ENCODE measurements around the gene EIF2B4.

EIF2B4 gene

DNA sequence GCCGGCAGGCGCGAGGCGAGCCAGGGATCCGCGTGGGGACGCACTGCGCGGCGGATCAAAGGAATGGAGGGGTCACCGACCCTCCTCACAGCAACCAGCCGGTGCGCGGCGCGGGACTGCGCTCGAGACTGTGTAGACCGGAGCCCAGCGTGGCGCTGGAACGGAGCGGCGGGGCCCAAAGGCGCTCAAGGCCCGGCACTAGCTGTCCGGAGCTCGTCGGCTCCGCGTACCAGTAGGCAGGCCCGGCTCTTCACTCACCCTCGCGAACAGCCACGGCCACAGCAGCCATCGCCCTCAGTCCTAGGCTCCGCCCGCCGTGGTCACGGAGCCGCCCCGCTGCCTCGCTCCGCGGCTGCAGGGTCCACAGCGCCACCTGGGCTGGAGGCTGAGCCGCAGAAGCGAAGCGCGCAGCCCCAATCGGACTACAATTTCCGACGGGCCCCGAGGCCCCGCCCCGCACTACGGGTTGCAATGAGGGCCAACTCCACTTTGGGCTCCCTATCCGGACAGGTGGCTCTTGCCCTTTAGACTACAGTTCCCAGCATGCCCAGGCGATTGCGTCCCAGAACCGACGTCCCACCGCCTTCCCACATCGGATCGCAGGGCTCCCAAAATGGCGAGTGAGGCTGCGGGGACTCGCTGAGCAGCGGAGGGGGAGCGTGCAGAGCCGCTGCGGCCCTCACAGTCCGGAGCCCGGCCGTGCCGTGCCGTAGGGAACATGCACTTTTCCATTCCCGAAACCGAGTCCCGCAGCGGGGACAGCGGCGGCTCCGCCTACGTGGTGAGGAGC is at the start of gene EIF2B4, which contains the start of gene SNX17:
Gene EIF2B4, minus strand, starts transcription at position 313 of the 790 bp plus-strand sequence. Its CDS starts 24 bp downstream, at position 289.
Gene SNX17, plus strand, starts transcription at position 591 of the 790 bp plus-strand sequence. Its CDS starts 128 bp downstream, at position 719.
- DNase-seq = peak; percentile 99

DNA sequence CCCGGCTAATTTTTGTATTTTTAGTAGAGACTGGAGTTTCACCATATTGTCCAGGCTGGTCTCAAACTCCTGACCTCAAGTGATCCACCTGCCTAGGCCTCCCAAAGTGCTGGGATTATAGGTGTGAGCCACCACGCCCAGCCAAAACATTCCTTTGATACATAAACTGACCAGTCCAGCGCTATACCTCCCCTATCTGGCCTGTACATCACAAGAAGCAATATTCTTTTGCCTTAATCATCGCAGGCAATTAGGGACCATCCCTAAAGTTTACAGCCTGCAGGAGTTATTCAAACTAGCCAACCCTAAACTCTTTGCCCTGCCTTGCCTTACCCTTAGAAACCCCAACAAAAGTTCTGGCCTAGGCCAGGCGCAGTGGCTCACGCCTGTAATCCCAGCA is 46.0 kb upstream of the EIF2B4 start:
- no peak for DNase-seq

DNA sequence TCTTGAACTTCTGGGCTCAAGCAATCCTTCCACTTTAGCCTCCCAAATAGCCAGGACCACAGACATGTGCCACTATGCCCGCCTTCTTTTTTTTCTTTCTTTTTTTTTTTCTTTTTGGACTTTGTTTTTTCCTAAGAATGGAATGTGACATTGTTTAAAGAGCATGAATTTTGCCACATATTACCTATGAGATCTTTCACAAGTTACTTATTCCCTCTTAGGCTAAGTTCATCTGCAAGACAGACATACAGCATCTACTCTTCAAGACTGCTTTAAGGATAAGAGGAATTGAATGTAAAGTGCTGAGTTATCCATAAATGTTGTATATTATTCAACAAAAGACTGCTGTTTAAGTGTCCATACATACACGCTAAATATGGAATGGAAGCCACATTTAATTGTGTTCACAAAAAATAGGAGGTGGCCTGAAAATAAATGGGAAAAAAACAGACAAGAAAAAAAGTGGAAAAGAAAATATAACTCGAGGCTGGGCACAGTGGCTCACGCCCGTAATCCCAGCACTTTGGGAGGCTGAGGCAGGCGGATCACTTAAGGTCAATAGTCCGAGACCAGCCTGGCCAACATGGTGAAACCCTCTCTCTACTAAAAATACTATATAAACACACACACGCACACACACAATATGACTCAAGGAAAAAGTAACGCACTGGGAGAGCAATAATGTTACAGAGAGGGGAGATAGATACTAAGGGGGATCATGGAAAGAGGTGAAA is 42.4 kb upstream of the EIF2B4 start:
- DNase-seq = no peak

DNA sequence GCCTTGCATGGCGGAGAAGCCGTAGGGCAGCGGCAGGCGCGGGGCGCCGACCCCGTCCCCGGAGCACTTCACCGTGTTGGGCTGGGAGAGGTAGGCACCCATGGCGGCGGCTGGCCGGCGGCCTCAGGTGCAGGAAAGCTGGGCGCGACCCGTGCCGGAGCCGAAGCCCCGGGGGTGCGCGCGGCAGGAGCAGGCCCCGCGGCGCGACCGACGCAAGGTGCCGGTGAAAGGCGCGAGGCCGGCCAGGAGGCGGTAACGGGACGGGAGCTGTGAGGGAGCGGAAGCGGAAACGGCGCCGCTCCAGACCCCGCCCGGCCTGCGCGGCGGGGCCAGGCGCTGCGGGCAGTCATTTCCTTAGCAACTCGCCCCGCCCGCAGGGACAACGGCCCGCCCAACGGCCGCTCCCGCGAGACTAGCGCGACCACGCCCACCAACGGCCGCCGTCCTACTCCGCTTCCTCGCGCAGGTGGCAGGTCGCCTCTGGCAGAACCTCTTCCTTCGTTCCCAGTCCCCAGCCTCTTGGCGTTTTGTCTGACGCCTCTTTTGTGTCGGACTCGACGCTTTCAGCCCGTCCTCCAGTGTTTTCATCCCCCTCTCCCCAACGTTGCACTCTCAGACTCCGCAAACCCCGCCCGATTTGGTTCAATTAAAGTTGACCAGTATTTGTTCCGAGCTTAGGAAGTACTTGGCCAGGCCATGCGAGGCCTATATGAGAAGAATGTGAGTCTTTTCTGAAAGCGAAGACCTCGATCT is 39.4 kb upstream of the EIF2B4 start, which contains the start of gene PPM1G:
Gene PPM1G, minus strand, starts transcription at position 271 of the 753 bp plus-strand sequence. Its CDS starts 169 bp downstream, at position 102.
- peak; percentile 94 to 96 for DNase-seq

DNA sequence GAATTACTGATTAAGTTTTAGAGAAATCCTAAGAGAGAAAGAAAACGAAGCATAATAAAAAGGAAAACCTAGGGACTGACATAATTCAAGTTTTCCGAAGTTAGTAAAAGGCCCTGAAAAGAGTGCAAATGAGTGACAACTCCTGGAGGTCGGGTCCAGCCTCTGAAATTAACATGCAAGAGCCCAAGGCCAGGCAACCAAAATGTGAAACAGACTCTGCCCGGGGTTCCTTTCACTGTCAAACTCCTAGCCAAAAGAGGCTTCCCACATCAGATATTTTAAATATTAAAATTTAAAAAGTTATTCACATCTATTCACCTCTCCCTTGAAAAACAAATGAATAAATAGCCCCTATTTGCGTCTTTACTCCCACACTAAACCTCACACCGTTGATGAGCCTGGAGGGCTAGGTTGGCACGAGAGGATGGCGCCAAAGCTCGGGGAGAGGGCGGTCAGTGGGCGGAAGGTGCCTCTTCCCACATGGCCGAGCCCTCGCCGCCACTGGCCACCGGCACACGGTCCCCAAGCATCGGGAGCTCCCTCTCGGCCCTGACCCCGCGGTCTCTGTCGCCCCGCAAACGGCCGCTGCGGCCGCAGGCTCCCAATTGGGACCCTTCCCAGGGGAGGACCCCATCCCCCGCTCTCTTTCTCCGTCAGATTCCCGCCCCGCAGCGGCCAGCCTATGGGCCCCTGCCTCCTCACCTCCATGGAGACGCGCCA is 38.6 kb upstream of the EIF2B4 start:
- DNase-seq = peak in 1 of 2 experiments; percentile 9

DNA sequence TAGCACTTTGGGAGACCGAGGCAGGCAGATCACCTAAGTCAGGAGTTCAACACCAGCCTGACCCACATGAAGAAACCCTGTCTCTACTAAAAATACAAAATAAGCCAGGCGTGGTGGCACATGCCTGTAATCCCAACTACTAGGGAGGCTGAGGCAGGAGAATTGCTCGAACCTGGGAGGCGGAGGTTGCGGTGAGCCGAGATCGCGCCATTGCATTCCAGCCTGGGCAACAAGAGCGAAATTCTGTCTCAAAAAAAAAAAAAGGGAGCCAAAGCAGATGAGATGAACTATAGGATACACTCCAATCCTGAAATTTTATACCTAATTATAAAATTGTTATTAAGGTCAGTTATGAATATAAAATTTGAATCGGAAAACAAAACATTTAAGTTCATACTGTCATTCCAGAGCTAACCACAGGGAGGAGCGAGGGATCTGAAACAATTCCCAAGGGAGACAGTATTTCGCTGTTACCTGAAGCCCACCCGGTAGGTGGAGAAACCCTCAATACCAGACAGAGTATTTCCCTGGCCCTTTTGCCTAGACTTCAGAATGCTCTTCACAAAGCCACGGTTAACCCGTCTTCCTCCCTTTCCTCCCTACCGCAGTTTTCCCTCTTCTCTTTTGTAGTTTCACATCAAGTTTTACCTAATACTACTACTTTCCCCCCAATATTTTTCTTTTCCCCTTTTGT is 37.8 kb upstream of the EIF2B4 start:
- no peak for DNase-seq

DNA sequence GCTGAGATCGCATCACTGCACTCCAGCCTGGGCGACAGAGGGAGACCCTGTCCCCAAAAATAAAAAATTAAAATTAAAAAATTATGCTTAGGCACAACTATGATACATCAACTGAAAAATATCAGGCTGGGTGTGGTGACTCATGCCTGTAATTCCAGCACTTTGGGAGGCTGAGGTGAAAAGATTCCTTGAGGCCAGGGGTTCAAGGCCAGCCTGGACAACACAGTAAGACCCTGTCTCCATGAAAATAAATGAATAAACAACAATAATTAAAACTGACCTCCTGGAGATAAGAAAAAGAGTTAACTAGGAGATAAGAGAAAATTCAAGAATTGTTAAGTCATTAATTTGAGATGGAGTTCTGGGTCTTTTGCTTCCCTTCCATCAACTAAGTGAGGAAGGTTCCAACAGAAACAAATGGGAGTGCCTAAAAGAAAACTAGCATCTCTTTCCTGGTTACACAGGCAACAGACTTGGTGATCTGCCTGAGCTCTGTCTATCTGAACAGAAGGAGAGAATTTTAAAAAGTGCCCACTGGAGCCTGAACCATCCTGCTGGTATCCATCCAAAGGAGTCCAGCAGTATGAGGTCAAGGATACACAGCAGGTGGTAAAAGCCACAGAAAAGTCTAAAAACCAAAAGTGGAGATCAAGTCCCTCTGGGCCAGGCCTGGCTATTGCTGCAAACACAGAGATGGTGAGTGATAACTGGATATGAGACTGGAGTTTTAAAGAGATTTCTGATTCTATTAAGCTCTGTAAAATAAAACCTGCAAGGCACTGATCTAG is 30.4 kb upstream of the EIF2B4 start:
- no peak for DNase-seq

DNA sequence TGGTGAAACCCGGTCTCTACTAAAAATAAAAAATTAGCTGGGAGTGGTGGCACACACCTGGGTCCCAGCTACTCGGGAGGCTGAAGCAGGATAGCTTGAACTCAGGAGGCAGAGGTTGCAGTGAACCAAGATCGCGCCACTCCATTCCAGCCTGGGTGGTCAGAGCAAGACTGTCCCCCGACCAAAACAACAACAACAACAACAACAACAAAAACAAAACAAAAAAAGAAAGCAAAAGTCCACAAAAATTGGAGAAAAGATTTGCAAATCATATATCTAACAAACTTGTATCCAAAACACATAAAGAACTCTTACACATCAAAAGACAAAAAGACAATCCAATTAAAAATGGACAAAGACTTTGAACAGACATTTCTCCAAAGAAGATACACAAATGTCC is 28.8 kb upstream of the EIF2B4 start:
- DNase-seq = no peak

DNA sequence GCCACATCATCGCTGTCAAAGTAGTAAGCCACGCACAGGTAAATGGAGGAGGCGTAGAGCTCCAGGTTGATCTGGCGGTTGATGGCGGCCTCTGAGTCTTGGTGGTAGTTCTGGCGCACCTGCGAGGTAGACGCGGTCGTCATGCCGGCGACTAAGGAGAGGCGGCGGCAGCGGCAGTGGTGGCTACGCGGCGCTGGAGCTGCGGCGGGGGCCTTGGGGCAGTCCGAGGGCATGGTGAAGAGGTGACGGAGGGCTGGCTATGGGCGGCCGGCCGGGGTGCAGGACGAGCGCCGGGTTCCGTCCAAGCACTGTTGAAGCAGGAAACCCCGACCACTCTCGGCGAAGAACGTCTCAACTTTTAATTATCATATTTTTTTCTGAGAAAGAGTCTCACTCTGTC is 23.1 kb upstream of the EIF2B4 start:
- DNase-seq = no peak

DNA sequence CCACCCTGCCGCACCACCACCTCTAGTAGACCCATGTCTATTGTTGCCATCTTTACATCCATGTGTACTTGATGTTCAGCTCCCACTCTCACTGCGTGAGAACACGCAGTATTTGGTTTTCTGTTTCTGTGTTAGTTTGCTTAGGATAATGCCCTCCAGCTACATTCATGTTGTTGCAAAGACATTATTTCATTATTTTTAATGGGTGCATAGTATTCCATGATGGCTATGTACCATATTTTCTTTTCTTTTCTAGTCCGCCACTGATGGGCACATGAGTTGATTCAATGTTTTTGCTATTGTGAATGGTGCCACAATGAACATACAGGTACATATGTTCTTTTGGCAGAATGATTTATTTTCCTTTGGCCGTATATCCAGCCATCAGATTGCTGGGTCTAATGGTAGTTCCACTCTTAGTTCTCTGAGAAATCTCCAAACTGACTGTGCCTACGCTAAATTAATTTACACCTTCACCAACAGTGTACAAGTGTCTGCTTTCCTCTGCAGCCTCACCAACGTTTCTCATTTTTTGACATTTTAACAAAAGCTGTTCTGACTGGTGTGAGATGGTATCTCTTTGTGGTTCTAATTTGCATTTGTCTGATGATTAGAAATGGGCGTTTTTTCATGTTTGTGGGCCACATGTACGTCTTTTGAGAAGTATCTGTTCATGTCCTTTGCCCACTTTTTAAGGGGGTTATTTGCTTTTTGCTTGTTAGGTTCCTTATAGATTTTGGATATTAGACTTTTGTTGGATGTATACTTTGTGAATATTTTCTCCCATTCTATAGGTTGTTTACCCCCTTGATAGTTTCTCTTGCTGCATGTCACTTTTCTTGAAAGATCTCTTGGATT is 20.9 kb upstream of the EIF2B4 start:
- DNase-seq = no peak

DNA sequence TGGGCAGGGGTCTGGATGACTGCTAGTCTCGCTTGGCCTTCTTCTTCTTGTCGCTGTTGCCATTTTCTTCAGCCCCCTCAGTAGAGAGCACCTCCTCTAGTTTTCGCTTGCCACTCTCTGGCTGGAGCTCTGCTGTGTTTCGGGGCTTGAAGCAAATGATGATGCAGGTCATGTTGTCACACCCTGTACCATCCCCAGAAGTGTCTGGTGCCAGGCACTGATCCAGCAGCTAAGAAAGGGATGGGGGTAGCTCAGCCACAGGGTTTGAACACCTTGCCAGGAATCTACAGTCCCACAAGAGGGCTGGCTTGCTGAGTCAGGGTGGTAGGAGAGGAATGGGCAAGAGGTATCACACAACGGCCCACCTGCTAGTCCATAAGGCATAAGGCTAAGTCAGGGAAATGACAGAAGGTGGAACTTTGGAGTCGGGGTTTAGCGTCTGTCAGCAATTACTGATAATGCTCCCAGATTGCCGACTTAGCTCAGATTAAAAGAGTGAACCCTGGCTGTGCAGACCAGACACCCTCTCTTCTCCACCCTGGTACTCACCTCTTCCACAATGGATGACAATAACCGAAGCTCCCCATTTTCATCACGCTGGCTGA is 11.5 kb upstream of the EIF2B4 start:
- DNase-seq = no peak

DNA sequence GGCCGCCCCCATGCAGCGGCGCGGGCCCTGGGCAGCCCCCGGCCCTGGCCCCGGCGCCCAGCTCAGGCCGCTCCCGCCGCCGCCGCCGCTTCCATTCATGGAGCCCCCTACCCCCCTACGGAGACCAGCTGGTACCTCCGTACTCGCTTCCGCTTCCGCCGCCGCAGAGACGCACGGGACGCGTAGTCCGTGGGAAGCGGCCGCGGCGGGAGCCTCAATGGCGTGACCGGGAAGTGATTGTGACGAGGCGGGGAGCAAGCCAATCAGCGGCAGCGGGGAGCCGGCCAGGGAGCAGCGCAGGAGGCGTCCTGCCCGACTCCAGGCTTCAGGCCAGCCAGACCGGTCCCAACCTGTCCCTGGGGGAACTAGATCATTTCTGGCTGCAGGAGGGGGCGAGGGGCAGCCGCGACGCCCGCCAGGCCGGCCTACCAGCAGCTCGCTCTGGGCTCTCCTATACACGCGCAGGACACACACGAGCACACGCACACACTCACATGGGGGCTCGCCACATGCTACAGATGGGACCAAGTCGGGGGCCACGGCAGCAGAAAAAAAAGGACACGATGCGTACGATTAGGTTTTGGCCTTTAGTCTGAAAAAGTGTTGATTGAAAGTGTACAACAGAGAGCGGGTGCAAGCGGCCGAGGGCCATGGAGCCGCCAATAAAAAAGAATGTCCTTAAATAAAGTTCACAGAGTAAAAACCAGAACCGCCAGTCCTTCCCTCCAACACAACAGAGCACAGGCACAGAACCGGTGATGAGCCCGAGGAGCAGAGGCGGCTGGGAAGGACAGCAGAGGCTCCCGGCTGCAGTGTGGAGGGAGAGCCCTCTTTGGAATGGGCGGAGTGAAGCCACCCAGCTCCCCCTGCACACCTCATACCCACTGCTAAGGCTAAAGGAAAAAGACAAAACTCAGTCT is 10.7 kb upstream of the EIF2B4 start, which contains the start of gene ZNF513:
Gene ZNF513, minus strand, starts transcription at position 109 of the 920 bp plus-strand sequence. CDS start 208 bp downstream, outside the sequence.
- peak; percentile 79 to 83 for DNase-seq

DNA sequence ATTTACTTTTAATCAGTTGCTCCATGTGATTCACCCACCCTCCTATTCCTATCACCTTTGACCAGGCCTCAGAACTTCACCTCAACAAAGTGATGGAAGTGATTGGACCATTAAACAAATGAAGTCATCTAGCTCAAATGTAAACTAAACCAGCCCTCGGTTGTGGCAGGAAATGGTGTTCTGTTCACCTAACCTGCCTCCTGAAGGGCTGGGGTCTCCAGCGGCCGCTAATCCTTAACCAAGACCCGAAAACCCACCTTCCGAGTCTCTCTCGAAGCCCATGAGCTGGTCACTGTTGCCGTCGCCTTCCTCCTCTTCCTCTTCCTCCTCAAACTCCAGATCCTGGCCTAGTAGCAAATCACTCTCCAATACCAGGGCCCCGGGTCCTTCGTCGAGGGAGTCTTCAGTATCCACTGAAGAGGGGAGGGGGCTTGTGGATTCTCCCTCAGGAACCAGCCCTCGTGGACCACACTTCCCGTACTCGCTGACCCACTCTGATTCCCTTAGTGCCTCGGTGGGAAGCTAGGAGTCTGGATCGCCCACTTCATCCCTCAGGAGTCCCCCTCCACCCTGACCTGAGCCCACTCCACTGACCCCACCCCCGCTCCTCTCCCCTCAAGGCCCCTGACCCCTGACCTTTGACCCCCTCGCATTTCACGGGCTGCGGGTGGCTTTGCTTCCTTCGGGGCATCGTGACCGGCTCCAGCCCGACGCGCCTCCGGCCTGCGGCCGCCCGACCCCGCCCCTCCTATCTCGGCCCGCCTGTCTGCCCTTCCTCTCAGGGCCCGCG is 9.9 kb upstream of the EIF2B4 start:
- DNase-seq = peak in 1 of 2 experiments; percentile 29

DNA sequence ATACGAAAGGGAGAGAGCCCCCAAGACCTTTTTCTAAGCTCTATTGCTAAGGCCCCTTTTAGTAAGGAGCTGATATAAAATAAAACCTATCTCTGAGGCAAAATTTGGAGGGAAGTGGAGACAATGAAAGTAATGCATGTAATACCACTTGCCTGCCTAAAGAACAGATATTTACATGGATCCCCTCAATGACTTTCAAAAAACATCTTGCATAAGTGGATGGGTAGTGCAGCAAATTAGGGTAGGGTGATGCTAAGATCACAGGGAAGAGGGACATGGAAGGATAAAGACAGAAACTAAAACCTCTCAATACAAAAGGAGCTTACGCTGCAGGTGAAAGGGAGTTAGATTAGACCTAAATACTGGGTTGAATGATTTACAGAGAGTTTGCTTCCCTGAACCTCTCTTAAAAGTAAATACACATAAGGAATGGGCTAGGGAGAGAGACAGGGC is 9.3 kb upstream of the EIF2B4 start:
- DNase-seq = no peak

DNA sequence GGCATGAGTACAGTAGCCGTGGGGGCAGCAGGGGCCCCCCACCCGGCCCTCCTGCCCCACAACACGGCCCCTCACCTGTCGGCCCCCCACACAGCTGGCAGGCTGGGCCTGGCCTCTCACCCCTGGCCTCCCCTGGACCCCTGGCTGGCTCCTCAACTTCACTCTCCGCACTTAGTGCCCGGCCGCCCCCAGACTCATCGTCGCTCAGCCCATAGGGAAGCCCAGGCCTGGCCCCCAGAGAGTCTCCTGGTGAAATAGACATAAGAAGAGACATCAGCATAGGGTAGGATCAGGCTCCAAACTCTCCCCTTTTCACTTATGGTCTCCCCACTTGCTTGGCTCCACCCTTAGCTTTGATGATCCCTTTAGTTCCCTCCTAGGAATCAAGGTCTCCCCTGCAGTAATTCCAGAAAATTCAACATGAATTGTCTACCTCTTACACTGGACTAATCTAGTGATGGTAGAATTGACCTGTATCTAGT is 8.7 kb upstream of the EIF2B4 start:
- no peak for DNase-seq

DNA sequence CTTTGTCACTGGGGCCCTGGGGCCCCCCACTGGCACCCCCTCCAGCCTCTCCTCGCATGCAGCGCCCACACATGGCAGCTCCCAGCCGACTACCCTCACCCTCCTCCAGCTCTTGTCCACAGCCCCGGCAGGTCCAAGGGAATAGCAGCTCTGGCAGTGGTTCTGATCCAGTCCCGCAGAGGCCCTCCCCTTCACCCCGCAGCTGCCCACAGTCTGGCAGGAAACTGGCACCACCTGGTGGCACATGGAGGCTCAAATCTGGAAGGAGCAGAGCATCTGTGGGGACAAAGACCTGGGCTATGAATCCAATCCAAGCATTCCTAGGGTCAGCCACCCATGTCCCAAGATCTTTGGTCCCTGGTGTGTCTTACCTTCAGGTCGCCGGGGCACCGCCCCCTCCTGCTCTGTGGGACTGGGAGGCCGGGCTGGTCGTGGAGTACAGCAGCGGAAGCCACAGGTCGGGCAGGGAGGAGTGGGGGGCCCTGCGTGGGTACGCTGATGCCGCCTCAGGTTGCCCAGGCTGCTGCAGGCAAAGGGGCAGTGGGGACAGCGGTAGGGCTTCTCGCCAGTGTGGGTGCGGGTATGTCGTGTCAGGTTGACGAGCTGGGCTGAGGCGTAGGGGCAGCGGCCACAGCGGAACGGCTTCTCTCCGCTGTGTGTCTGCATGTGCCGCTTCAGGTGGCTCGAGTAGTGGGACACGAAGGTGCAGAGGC is 8.1 kb upstream of the EIF2B4 start:
- DNase-seq = no peak
